Liver (tissue), 9 donors: ENCODE measurements around the gene NDUFS7. TPM values are rescaled to one million over a fixed set of nuclear protein-coding genes. Genes with fewer than 3 reads are reported as not detected.

ENCODE experiments used
- DNase-seq: peaks from one replicate; pipeline ENCODE4 v3.0.0-alpha.2; 2017; ENCODE audit warnings: low spot score
- H3K27ac ChIP-seq, 2 donors: one replicate each; pipeline ENCODE4 v1.7.0; 2013; ENCODE audit warnings: inconsistent platforms in 2 of 2, low read length in 2 of 2, control low read depth in 1 of 2, low read depth in 1 of 2, mild to moderate bottlenecking in 1 of 2
- H3K27me3 ChIP-seq, 4 donors: one replicate each; pipeline versions ENCODE4 v1.6.1 to v1.7.0; 2013; ENCODE audit warnings: low read length in 3 of 4, inconsistent platforms in 1 of 4, mild to moderate bottlenecking in 1 of 4, moderate library complexity in 1 of 4; ENCODE audit not compliant: control insufficient read depth in 4 of 4, insufficient read depth in 4 of 4
- H3K36me3 ChIP-seq, 4 donors: one replicate each; pipeline versions ENCODE4 v1.6.1 to v1.7.0; 2013; ENCODE audit warnings: low read length in 3 of 4, mild to moderate bottlenecking in 3 of 4, low read depth in 1 of 4, moderate library complexity in 1 of 4; ENCODE audit not compliant: control insufficient read depth in 4 of 4, insufficient read depth in 3 of 4
- H3K4me1 ChIP-seq, 4 donors: one replicate each; pipeline versions ENCODE4 v1.6.1 to v1.7.0; 2013; ENCODE audit warnings: low read length in 3 of 4, mild to moderate bottlenecking in 3 of 4, moderate library complexity in 1 of 4; ENCODE audit not compliant: control insufficient read depth in 4 of 4, insufficient read depth in 4 of 4
- H3K4me3 ChIP-seq, 3 donors: one replicate each; pipeline versions ENCODE4 v1.6.1 to v1.7.0; 2013; ENCODE audit warnings: low read length in 3 of 3, control low read depth in 1 of 3, low read depth in 1 of 3, mild to moderate bottlenecking in 1 of 3
- H3K9ac ChIP-seq, 2 donors: one replicate each; pipeline ENCODE4 v1.7.0; 2013; ENCODE audit warnings: low read length in 2 of 2, mild to moderate bottlenecking in 2 of 2, moderate library complexity in 2 of 2, control low read depth in 1 of 2, low read depth in 1 of 2
- H3K9me3 ChIP-seq, 4 donors: one replicate each; pipeline versions ENCODE4 v1.6.1 to v1.7.0; 2013; ENCODE audit warnings: low read length in 3 of 4; ENCODE audit not compliant: control insufficient read depth in 4 of 4
- ATF3 ChIP-seq: IDR thresholded peaks from 2 replicates; pipeline ENCODE4 v1.6.1; 2016; ENCODE audit warnings: antibody characterized with exemption
- CTCF ChIP-seq: fragments of 150-350 bp; IDR thresholded peaks from 2 replicates; pipeline ENCODE4 v1.5.1; 2017; ENCODE audit warnings: improper control_type of control experiment, low read depth, low read length; ENCODE audit not compliant: missing input control
- EGR1 ChIP-seq, 2 donors: IDR thresholded peaks; 2 replicates each; pipeline ENCODE4 v1.6.1; 2016 to 2018; ENCODE audit warnings: antibody characterized with exemption in 2 of 2, low read depth in 2 of 2
- FOXA1 ChIP-seq: IDR thresholded peaks from 2 replicates; pipeline ENCODE4 v1.6.1; 2016; ENCODE audit warnings: antibody characterized with exemption
- HNF4G ChIP-seq: IDR thresholded peaks from 2 replicates; pipeline ENCODE4 v1.6.1; 2016; ENCODE audit warnings: antibody characterized with exemption
- TAF1 ChIP-seq: conservative IDR thresholded peaks from 2 replicates; pipeline ENCODE4 v1.6.1; 2016; ENCODE audit warnings: antibody characterized with exemption, mild to moderate bottlenecking
- YY1 ChIP-seq: IDR thresholded peaks from 2 replicates; pipeline ENCODE4 v1.6.1; 2016; ENCODE audit warnings: antibody characterized with exemption, mild to moderate bottlenecking
- ZBTB33 ChIP-seq: IDR thresholded peaks from 2 replicates; pipeline ENCODE4 v1.6.1; 2016; ENCODE audit warnings: antibody characterized with exemption
- WGBS: extraction: QIAGEN DNeasy Blood & Tissue Kit; methylation state at CpG from one replicate; pipeline ENCODE4 v1.1.7; 2013; 5-methylcytosine and 5-hydroxymethylcytosine counted together
- polyA plus RNA-seq, 2 donors: library from polyadenylated mRNA; stranded (reverse) in 1 of 2; unstranded in 1 of 2; fragments of 200-250 nt in 1 of 2; fragments of >200 nt in 1 of 2; fragmentation: Nextera tagmentation in 1 of 2; extraction: Ambion mirVana in 1 of 2; gene quantifications; one replicate each; pipeline versions ENCODE4 v1.2.1 to v1.2.3, GENCODE V29; 2013 to 2015
- total RNA-seq, 2 donors: library from RNA; depleted of rRNA; stranded (reverse); fragments of >200 nt; gene quantifications; one replicate each; pipeline ENCODE4 v1.2.3, GENCODE V29; 2014
- donor health status: healthy.
- donor health status: healthy.
- donor health status: healthy.
- donor health status: healthy.
- donor health status: healthy.

The NDUFS7 gene
- total and polyA plus RNA-seq, 4 donors, result 54.4 to 185 (median 128) TPM

GRCh38 chr19:1390890-1391423 lies 7.2 kb downstream of the NDUFS7 start:
- no peak overlapping the region for H3K4me3 ChIP-seq
- peaks cover 7 to 37% (median 28%) of the 10 kb centered on the region in 4 donors for H3K36me3 ChIP-seq
- H3K9me3 ChIP-seq, result no peaks in the 10 kb centered on the region
- DNase-seq, result no peak
- 96% methylated on average over 42 of the region's 42 CpGs for WGBS
- no peak overlapping the region for H3K27ac ChIP-seq
- no peak for TF ChIP-seq ATF3
- TF ChIP-seq ZBTB33, result no peak
- no peak for TF ChIP-seq YY1
- TF ChIP-seq TAF1, result no peak
- H3K4me1 ChIP-seq, result peaks cover 9 to 21% (median 16%) of the 10 kb centered on the region in 4 donors
- no peak overlapping the region for H3K9ac ChIP-seq
- no peaks in the 10 kb centered on the region for H3K27me3 ChIP-seq

GRCh38 chr19:1392407-1392806 lies 8.7 kb downstream of the NDUFS7 start:
- WGBS, result 96% methylated on average over 15 of the region's 15 CpGs
- Histone ChIP-seq H3K9ac (no peak overlapping the region), H3K36me3 (peaks cover 7 to 37% (median 29%) of the 10 kb centered on the region in 4 donors), H3K4me1 (peaks cover 22 to 35% (median 29%) of the 10 kb centered on the region in 4 donors), H3K27ac (no peak overlapping the region), H3K4me3 (no peak overlapping the region), H3K27me3 (no peaks in the 10 kb centered on the region), H3K9me3 (no peaks in the 10 kb centered on the region)
- TF ChIP-seq FOXA1 (no peak), CTCF (no peak)
- DNase-seq, result no peak

- Histone ChIP-seq H3K36me3 (peaks cover 7 to 35% (median 29%) of the 10 kb centered on the region in 4 donors), H3K27me3 (no peaks in the 10 kb centered on the region), H3K9me3 (no peaks in the 10 kb centered on the region), H3K4me3 (no peak overlapping the region), H3K9ac (no peak overlapping the region), H3K4me1 (peaks cover 22 to 39% (median 35%) of the 10 kb centered on the region in 4 donors), H3K27ac (no peak overlapping the region)
- TF ChIP-seq HNF4G (no peak), EGR1 (IDR thresholded peaks at IDR 0.05; ENCODE audit: low read depth in 2 of 2) (no peak)
- 97% methylated on average over 37 of the region's 37 CpGs for WGBS
- DNase-seq, result no peak
These were observed 9.3 kb downstream of the NDUFS7 start for GRCh38 chr19:1392939-1393530.
